ENCODE results near the gene ITIH3. TPM values are rescaled to one million over a fixed set of nuclear protein-coding genes. Genes with fewer than 3 reads are reported as not detected.

Gene ITIH3
- total and polyA plus RNA-seq, 2 of the 8 experiments (the other 6 are each of a cell fraction or from before 2014, with no cell fraction given) = not detected

DNA sequence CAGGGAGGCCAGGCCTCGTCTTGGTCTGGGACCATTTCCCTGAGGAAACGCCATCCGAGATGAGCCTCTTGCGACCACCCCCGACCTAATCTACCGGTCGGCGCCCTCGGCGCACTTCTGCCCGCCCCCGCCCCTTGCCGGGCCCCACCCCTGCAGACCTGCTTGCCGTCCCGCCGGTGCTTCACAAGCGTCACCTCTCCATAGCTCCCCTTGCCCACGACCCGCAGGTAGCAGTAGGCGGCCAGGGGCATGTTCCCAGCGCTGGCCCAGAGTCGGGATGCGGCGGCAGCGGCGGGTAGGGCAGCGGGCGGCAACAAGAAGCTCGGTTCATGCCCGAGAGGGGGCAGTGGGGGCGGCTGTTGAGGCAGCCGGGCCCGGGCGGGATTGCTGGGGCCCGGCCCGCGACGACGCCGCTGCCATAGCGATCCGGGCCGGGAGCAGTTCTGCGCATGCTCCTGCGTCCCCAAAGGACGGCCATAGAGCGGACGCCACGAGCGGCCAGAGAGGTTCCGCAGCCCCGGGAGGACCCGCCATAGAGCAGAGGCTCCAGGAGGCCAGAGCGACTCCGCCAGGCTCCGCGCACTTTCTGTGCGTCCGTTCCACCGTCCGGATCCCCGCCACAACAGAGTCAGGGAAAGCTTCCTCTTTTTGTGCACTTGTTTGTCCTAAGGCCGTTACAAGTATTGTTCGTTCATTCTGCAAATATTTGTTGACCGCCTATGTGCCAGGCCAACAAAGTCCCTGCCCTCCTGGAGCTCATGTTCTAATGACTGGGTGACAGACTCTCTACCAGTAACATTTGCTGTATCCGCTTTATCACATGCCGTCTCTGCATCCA is 23.9 kb upstream of the ITIH3 start, which contains the start of gene NEK4 (continued):
- TF ChIP-seq SIRT6 (IDR thresholded peaks at IDR 0.05; ENCODE audit: low read length) = no peak
- TF ChIP-seq SP1 (IDR thresholded peaks at IDR 0.05; ENCODE audit: low read depth, low read length) = 0 out of 2 replicates have a peak, but pooled peaks have one; percentile 35
- TF ChIP-seq, protein P1, sequence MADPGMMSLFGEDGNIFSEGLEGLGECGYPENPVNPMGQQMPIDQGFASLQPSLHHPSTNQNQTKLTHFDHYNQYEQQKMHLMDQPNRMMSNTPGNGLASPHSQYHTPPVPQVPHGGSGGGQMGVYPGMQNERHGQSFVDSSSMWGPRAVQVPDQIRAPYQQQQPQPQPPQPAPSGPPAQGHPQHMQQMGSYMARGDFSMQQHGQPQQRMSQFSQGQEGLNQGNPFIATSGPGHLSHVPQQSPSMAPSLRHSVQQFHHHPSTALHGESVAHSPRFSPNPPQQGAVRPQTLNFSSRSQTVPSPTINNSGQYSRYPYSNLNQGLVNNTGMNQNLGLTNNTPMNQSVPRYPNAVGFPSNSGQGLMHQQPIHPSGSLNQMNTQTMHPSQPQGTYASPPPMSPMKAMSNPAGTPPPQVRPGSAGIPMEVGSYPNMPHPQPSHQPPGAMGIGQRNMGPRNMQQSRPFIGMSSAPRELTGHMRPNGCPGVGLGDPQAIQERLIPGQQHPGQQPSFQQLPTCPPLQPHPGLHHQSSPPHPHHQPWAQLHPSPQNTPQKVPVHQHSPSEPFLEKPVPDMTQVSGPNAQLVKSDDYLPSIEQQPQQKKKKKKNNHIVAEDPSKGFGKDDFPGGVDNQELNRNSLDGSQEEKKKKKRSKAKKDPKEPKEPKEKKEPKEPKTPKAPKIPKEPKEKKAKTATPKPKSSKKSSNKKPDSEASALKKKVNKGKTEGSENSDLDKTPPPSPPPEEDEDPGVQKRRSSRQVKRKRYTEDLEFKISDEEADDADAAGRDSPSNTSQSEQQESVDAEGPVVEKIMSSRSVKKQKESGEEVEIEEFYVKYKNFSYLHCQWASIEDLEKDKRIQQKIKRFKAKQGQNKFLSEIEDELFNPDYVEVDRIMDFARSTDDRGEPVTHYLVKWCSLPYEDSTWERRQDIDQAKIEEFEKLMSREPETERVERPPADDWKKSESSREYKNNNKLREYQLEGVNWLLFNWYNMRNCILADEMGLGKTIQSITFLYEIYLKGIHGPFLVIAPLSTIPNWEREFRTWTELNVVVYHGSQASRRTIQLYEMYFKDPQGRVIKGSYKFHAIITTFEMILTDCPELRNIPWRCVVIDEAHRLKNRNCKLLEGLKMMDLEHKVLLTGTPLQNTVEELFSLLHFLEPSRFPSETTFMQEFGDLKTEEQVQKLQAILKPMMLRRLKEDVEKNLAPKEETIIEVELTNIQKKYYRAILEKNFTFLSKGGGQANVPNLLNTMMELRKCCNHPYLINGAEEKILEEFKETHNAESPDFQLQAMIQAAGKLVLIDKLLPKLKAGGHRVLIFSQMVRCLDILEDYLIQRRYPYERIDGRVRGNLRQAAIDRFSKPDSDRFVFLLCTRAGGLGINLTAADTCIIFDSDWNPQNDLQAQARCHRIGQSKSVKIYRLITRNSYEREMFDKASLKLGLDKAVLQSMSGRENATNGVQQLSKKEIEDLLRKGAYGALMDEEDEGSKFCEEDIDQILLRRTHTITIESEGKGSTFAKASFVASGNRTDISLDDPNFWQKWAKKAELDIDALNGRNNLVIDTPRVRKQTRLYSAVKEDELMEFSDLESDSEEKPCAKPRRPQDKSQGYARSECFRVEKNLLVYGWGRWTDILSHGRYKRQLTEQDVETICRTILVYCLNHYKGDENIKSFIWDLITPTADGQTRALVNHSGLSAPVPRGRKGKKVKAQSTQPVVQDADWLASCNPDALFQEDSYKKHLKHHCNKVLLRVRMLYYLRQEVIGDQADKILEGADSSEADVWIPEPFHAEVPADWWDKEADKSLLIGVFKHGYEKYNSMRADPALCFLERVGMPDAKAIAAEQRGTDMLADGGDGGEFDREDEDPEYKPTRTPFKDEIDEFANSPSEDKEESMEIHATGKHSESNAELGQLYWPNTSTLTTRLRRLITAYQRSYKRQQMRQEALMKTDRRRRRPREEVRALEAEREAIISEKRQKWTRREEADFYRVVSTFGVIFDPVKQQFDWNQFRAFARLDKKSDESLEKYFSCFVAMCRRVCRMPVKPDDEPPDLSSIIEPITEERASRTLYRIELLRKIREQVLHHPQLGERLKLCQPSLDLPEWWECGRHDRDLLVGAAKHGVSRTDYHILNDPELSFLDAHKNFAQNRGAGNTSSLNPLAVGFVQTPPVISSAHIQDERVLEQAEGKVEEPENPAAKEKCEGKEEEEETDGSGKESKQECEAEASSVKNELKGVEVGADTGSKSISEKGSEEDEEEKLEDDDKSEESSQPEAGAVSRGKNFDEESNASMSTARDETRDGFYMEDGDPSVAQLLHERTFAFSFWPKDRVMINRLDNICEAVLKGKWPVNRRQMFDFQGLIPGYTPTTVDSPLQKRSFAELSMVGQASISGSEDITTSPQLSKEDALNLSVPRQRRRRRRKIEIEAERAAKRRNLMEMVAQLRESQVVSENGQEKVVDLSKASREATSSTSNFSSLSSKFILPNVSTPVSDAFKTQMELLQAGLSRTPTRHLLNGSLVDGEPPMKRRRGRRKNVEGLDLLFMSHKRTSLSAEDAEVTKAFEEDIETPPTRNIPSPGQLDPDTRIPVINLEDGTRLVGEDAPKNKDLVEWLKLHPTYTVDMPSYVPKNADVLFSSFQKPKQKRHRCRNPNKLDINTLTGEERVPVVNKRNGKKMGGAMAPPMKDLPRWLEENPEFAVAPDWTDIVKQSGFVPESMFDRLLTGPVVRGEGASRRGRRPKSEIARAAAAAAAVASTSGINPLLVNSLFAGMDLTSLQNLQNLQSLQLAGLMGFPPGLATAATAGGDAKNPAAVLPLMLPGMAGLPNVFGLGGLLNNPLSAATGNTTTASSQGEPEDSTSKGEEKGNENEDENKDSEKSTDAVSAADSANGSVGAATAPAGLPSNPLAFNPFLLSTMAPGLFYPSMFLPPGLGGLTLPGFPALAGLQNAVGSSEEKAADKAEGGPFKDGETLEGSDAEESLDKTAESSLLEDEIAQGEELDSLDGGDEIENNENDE (IDR thresholded peaks at IDR 0.05; ENCODE audit: insufficient replicate concordance, low read length) = no peak
- TF ChIP-seq USF2 (IDR thresholded peaks at IDR 0.05; ENCODE audit: low read length) = no peak
- no peak; a peak in 1 of 4 replicates for TF ChIP-seq HDAC2 (IDR thresholded peaks at IDR 0.05; ENCODE audit: borderline replicate concordance in 1 of 2, low read depth in 2 of 2, low read length in 2 of 2)
- no peak for TF ChIP-seq CHD1 (IDR thresholded peaks at IDR 0.05; ENCODE audit: low read depth, low read length)
- no peak for TF ChIP-seq CHD2 (IDR thresholded peaks at IDR 0.05; ENCODE audit: low read length)
- no peak for TF ChIP-seq TCF12 (IDR thresholded peaks at IDR 0.05; ENCODE audit: low read depth, low read length)
- no peak for TF ChIP-seq KDM1A (IDR thresholded peaks at IDR 0.05; ENCODE audit: borderline replicate concordance, low read length)
